Endothelial cell of umbilical vein (primary cell): ENCODE data around the gene DUSP6. TPM values are rescaled to one million over a fixed set of nuclear protein-coding genes. Genes with fewer than 3 reads are reported as not detected.

Experiments
- BruUV-seq: library from RNA; stranded (reverse); fragments of 400-500 nt; replicated peaks from 2 replicates; lab custom pipeline; 2021; lab: Mats Ljungman, UMichigan
- CTCF ChIA-PET: fragments of 300-600, 350-600 bp; sonication (Branson Sonifier 250); formaldehyde crosslinking; loops from one replicate; lab custom pipeline; 2021; ENCODE audit warnings: antibody characterized with exemption, inconsistent platforms; lab: Charles Lee
- POLR2A ChIA-PET: fragments of 300-600, 350-600 bp; sonication (Branson Sonifier 250); formaldehyde crosslinking; loops from one replicate; lab custom pipeline; 2021; ENCODE audit warnings: antibody characterized with exemption, inconsistent platforms; lab: Charles Lee
- DNase-seq: peaks from one replicate; pipeline ENCODE4 v3.0.0-alpha.2; 2011; ENCODE audit warnings: low read depth, low spot score
- FAIRE-seq: peaks from 2 replicates; lab custom pipeline; 2011; peaks lifted over from hg19 to GRCh38; lab: Jason Lieb, UNC
- H2AFZ ChIP-seq: 2 replicates; pipeline ENCODE4 v1.6.0; 2012; ENCODE audit warnings: low read depth, low read length, control low read depth, inconsistent platforms
- H3K27ac ChIP-seq: 2 replicates; pipeline ENCODE4 v1.5.1; 2011; ENCODE audit warnings: low read depth, mild to moderate bottlenecking, control low read depth, low read length, moderate library complexity; ENCODE audit not compliant: insufficient read depth
- H3K27me3 ChIP-seq, 2 experiments: 2 replicates each; pipeline versions ENCODE4 v1.6.0 to v1.6.1; 2011; ENCODE audit warnings: low read length in 2 of 2, mixed read lengths in 1 of 2; ENCODE audit not compliant: control insufficient read depth in 2 of 2, insufficient read depth in 2 of 2
- H3K36me3 ChIP-seq, 2 experiments: 2 replicates in 1 of 2; 3 replicates in 1 of 2; pipeline ENCODE4 v1.5.1; 2011; ENCODE audit warnings: low read length in 2 of 2, mild to moderate bottlenecking in 1 of 2, moderate library complexity in 1 of 2; ENCODE audit not compliant: control insufficient read depth in 2 of 2, insufficient read depth in 2 of 2; ENCODE audit errors: extremely low read depth in 1 of 2
- H3K4me1 ChIP-seq: 3 replicates; pipeline ENCODE4 v1.5.1; 2011; ENCODE audit warnings: mild to moderate bottlenecking, low read length; ENCODE audit not compliant: control insufficient read depth, insufficient read depth; ENCODE audit errors: extremely low read depth
- H3K4me2 ChIP-seq: 2 replicates; pipeline ENCODE4 v1.6.1; 2011; ENCODE audit warnings: low read length, control low read depth, mixed read lengths; ENCODE audit not compliant: insufficient read depth
- H3K4me3 ChIP-seq, 3 experiments: fragments of 200-600 bp in 1 of 3; sonication (generic), shearing (Covaris generic) in 1 of 3; replicated peaks in 1 of 3; 2 replicates each; pipeline ENCODE4 v1.5.1; 2011 to 2016; ENCODE audit warnings: control low read depth in 3 of 3, low read length in 3 of 3, mild to moderate bottlenecking in 2 of 3, inconsistent platforms in 1 of 3, low read depth in 1 of 3, moderate library complexity in 1 of 3; ENCODE audit not compliant: insufficient read depth in 1 of 3
- H3K79me2 ChIP-seq: 2 replicates; pipeline ENCODE4 v1.6.0; 2012; ENCODE audit warnings: low read length, inconsistent platforms; ENCODE audit not compliant: control insufficient read depth, insufficient read depth
- H3K9ac ChIP-seq: replicated peaks from 2 replicates; pipeline ENCODE3; 2011; ENCODE audit warnings: low read length, control low read depth; ENCODE audit not compliant: insufficient read depth; ENCODE audit errors: extremely low read depth
- H3K9me1 ChIP-seq: replicated peaks from 3 replicates; pipeline ENCODE4 v1.6.0; 2011; ENCODE audit warnings: mild to moderate bottlenecking, low read length; ENCODE audit not compliant: control insufficient read depth, insufficient read depth; ENCODE audit errors: extremely low read depth
- H3K9me3 ChIP-seq: replicated peaks from 2 replicates; pipeline ENCODE4 v1.5.1; 2012; ENCODE audit warnings: low read length, inconsistent platforms; ENCODE audit not compliant: control insufficient read depth, insufficient read depth
- H4K20me1 ChIP-seq: replicated peaks from 2 replicates; pipeline ENCODE3; 2011; ENCODE audit warnings: mild to moderate bottlenecking, low read length; ENCODE audit not compliant: control insufficient read depth, insufficient read depth; ENCODE audit errors: extremely low read depth
- CTCF ChIP-seq, 2 donors: IDR thresholded peaks; 1 replicate in 1 of 2; 2 replicates in 1 of 2; pipeline ENCODE4 v1.5.1; 2011; ENCODE audit warnings: low read length in 2 of 2, mild to moderate bottlenecking in 2 of 2, moderate library complexity in 2 of 2, control low read depth in 1 of 2, inconsistent platforms in 1 of 2, low read depth in 1 of 2; ENCODE audit not compliant: insufficient read depth in 1 of 2; ENCODE audit errors: extremely low read depth in 1 of 2
- EZH2 ChIP-seq: IDR thresholded peaks from 2 replicates; pipeline ENCODE4 v1.6.1; 2012; ENCODE audit warnings: borderline replicate concordance, low read depth, mild to moderate bottlenecking, moderate library complexity, low read length, inconsistent platforms; ENCODE audit not compliant: severe bottlenecking
- FOS ChIP-seq: IDR thresholded peaks from 2 replicates; pipeline ENCODE4 v1.6.1; 2011; ENCODE audit warnings: mild to moderate bottlenecking, low read length, moderate library complexity, borderline replicate concordance; ENCODE audit not compliant: insufficient read depth
- GATA2 ChIP-seq: IDR thresholded peaks from 2 replicates; pipeline ENCODE4 v1.7.0; 2011; ENCODE audit warnings: low read depth, mild to moderate bottlenecking, moderate library complexity, mixed read lengths, low read length; ENCODE audit not compliant: insufficient read length, insufficient read depth
- JUN ChIP-seq: IDR thresholded peaks from 2 replicates; pipeline ENCODE4 v1.6.1; 2011; ENCODE audit warnings: borderline replicate concordance, low read depth; ENCODE audit not compliant: insufficient read length, insufficient read depth
- MAX ChIP-seq: IDR thresholded peaks from 2 replicates; pipeline ENCODE4 v1.6.1; 2011; ENCODE audit not compliant: insufficient read depth, insufficient read length
- MYC ChIP-seq: IDR thresholded peaks from one replicate; pipeline ENCODE4 v1.6.1; 2011; ENCODE audit warnings: mild to moderate bottlenecking, low read depth, low read length
- POLR2A ChIP-seq: IDR thresholded peaks from 2 replicates; pipeline ENCODE4 v1.6.1; 2012; ENCODE audit warnings: low read depth, mild to moderate bottlenecking, control low read depth, low read length
- POLR2AphosphoS5 ChIP-seq: IDR thresholded peaks from 2 replicates; pipeline ENCODE4 v1.6.1; 2012; ENCODE audit warnings: low read depth, mild to moderate bottlenecking, control low read depth, low read length, moderate library complexity; ENCODE audit not compliant: insufficient read depth
- dilution Hi-C: fragments of 300-500 bp; cut with MboI; formaldehyde crosslinking; loops from one replicate; pipeline ENCODE4 v1.15.0; 2019; ENCODE audit warnings: low sequenced_read_pairs; ENCODE audit not compliant: extremely low pct_ligation_motif_present
- intact Hi-C: fragments of 100-400 bp; cut with micrococcal nuclease; formaldehyde crosslinking; loops from one replicate; pipeline ENCODE4 v1.10.0; 2022
- polyA plus RNA-seq, 4 experiments: library from polyadenylated mRNA; depleted of rRNA in 3 of 4; stranded (reverse) in 3 of 4; unstranded in 1 of 4; fragments of >200 nt; gene quantifications; 2 replicates each; pipeline versions ENCODE4 v1.2.1 to v1.2.3, GENCODE V29; 2011 to 2012; ENCODE audit warnings: missing spikeins in 1 of 4
- total RNA-seq: library from RNA; stranded (reverse); gene quantifications from 2 replicates; pipeline ENCODE4 v1.2.3, GENCODE V29; 2021

The DUSP6 gene
- total and polyA plus RNA-seq, 2 donors (not counting 3 experiments of a cell fraction or from before 2014, with no cell fraction given): 148 to 149 TPM

- CTCF ChIA-PET: interaction anchor here (0.9 to 1.2 kb wide), 2 partner anchors 96 to 98 kb away, joined by 3 read pairs; no protein-coding TSS in a partner anchor
- peak; percentile 71 for FAIRE-seq
Measured at GRCh38 chr12:89363084-89363483, 10.8 kb upstream of the DUSP6 start.

More at GRCh38 chr12:89363084-89363483, 10.8 kb upstream of the DUSP6 start:
- DNase-seq: no peak
- Histone ChIP-seq H3K27me3 (no peaks in the 10 kb centered on the region), H3K9me1 (no peaks in the 10 kb centered on the region), H4K20me1 (no peaks in the 10 kb centered on the region), H3K4me3 (no peak overlapping the region), H3K9ac (no peak overlapping the region), H3K4me2 (no peak overlapping the region), H2AFZ (no peak overlapping the region), H3K27ac (no peak overlapping the region), H3K79me2 (no peaks in the 10 kb centered on the region), H3K9me3 (no peaks in the 10 kb centered on the region), H3K4me1 (peaks cover under 1% of the 10 kb centered on the region), H3K36me3 (no peaks in the 10 kb centered on the region)
- intact Hi-C loops: no loop called here
- dilution Hi-C loops: no loop called here
- POLR2A ChIA-PET: no interaction called here
- BruUV-seq: no TSS peak
- no peak for TF ChIP-seq MAX
- no peak for TF ChIP-seq GATA2
- TF ChIP-seq POLR2AphosphoS5: no peak
- no peak for TF ChIP-seq POLR2A
- no peak for TF ChIP-seq CTCF (IDR thresholded peaks at IDR 0.05; ENCODE audit: extremely low read depth in 1 of 2, insufficient read depth in 1 of 2, low read depth in 1 of 2, low read length in 2 of 2)
- TF ChIP-seq FOS: no peak
- no peak for TF ChIP-seq JUN
- no peak for TF ChIP-seq EZH2
- no peak for TF ChIP-seq MYC
